Astrocyte of the cerebellum (primary cell): ENCODE data around the gene SLIT3.
A peak's percentile ranks its signal among the peaks of the same experiment; 100 is the strongest.

ENCODE experiments used
- DNase-seq: peaks from one replicate; pipeline ENCODE4 v3.0.0-alpha.2; 2011; ENCODE audit warnings: low read depth
- H3K4me3 ChIP-seq: 2 replicates; pipeline ENCODE4 v1.5.1; 2011; ENCODE audit warnings: mild to moderate bottlenecking, low read depth, low read length, moderate library complexity
- CTCF ChIP-seq: IDR thresholded peaks from 2 replicates; pipeline ENCODE4 v1.5.1; 2012; ENCODE audit warnings: low read length, low read depth, moderate library complexity, mild to moderate bottlenecking; ENCODE audit errors: missing control alignments
- in situ Hi-C: cut with HindIII; loops from 2 replicates; pipeline ENCODE4 v1.10.0; 2017; ENCODE audit warnings: low sequenced_read_pairs

Gene SLIT3

GRCh38 chr5:169185626-169186025 lies 115.3 kb downstream of the SLIT3 start:
- DNase-seq, result no peak
- in situ Hi-C loops, result no loop called here
- no peak overlapping the region for H3K4me3 ChIP-seq
- TF ChIP-seq CTCF, result no peak

GRCh38 chr5:169183576-169183975 lies 117.4 kb downstream of the SLIT3 start:
- in situ Hi-C loops, result no loop called here
- no peak for TF ChIP-seq CTCF
- no peak overlapping the region for H3K4me3 ChIP-seq
- peak; percentile 37 for DNase-seq

GRCh38 chr5:169182797-169183196 lies 118.1 kb downstream of the SLIT3 start:
- peak; percentile 22 for DNase-seq
- no peak overlapping the region for H3K4me3 ChIP-seq
- in situ Hi-C loops, result no loop called here
- TF ChIP-seq CTCF, result no peak

- no peak for TF ChIP-seq CTCF
- in situ Hi-C loops, result no loop called here
- H3K4me3 ChIP-seq, result no peak overlapping the region
- DNase-seq, result no peak
These were observed 119.1 kb downstream of the SLIT3 start for GRCh38 chr5:169181814-169182213.

GRCh38 chr5:169178754-169179153 lies 122.2 kb downstream of the SLIT3 start:
- H3K4me3 ChIP-seq, result no peak overlapping the region
- no peak for DNase-seq
- in situ Hi-C loops, result no loop called here
- TF ChIP-seq CTCF, result no peak

GRCh38 chr5:169178274-169178673 lies 122.7 kb downstream of the SLIT3 start:
- in situ Hi-C loops, result no loop called here
- TF ChIP-seq CTCF, result no peak
- no peak for DNase-seq
- H3K4me3 ChIP-seq, result no peak overlapping the region
